ENCODE data around the gene PACSIN2. TPM values are rescaled to one million over a fixed set of nuclear protein-coding genes. Genes with fewer than 3 reads are reported as not detected.

Gene PACSIN2
- total and polyA plus RNA-seq, 2 of the 13 experiments (the other 11 are each of a cell fraction or from before 2014, with no cell fraction given): 54.1 to 68.8 TPM

GRCh38 chr22:43012390-43012789 lies 2.6 kb downstream of the PACSIN2 start (continued):
- TF ChIP-seq, protein P1, sequence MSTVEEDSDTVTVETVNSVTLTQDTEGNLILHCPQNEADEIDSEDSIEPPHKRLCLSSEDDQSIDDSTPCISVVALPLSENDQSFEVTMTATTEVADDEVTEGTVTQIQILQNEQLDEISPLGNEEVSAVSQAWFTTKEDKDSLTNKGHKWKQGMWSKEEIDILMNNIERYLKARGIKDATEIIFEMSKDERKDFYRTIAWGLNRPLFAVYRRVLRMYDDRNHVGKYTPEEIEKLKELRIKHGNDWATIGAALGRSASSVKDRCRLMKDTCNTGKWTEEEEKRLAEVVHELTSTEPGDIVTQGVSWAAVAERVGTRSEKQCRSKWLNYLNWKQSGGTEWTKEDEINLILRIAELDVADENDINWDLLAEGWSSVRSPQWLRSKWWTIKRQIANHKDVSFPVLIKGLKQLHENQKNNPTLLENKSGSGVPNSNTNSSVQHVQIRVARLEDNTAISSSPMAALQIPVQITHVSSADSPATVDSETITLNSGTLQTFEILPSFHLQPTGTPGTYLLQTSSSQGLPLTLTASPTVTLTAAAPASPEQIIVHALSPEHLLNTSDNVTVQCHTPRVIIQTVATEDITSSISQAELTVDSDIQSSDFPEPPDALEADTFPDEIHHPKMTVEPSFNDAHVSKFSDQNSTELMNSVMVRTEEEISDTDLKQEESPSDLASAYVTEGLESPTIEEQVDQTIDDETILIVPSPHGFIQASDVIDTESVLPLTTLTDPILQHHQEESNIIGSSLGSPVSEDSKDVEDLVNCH (CRISPR knock-in tag; IDR thresholded peaks at IDR 0.05): no peak
- TF ChIP-seq CBFB (CRISPR knock-in tag; IDR thresholded peaks at IDR 0.05): no peak

DNA sequence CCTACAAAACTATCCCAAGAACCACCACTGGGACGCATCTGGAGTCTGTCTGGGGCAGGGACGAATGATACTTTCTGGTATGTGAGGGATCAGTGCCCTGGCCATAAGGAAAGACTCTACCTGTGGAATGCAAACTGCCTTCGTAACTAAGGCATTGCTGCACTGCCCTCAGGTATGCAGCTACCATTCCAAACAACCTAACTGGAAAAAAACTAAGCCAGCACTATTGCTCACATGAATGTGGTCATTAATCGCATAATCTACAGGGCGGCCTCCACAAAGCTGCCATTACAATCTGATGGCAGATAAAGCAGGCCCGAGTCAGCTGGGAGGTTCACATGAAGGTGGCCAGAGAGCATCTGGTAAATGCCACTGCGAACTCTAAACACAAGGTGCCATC lies 3.9 kb downstream of the PACSIN2 start:
- ATAC-seq (no peak), FAIRE-seq (no peak), DNase-seq (ENCODE audit: low spot score) (peak; percentile 45)
- Histone ChIP-seq H4K20me1 (ENCODE audit: insufficient read depth, low read length) (peaks cover 39% of the 10 kb centered on the region), H3K9ac (ENCODE audit: insufficient read depth, low read depth, low read length) (no peak overlapping the region), H3K4me2 (ENCODE audit: low read depth, low read length) (peak overlapping the region; percentile 28), H3K27me3 (ENCODE audit: control insufficient read depth in 1 of 2, insufficient read depth in 2 of 2, low read length in 2 of 2) (no peaks in the 10 kb centered on the region; a peak in 1 of 5 replicates), H3K36me3 (replicated peaks in 1 of 2; ENCODE audit: control insufficient read depth in 1 of 2, insufficient read depth in 2 of 2, low read length in 2 of 2) (no peaks in the 10 kb centered on the region; a peak in 1 of 5 replicates), H3K4me1 (ENCODE audit: insufficient read depth, low read length) (peaks cover 81% of the 10 kb centered on the region), H2AFZ (ENCODE audit: low read length) (no peak overlapping the region), H3K79me2 (ENCODE audit: insufficient read depth, low read length) (peaks cover 85% of the 10 kb centered on the region), H3K9me3 (ENCODE audit: low read length) (no peaks in the 10 kb centered on the region), H3K4me3 (replicated peaks in 1 of 3; ENCODE audit: insufficient read depth in 1 of 3, low read depth in 2 of 3, low read length in 3 of 3) (no peak overlapping the region), H3K27ac (ENCODE audit: extremely low read length, insufficient read depth, low read length) (peak overlapping the region; percentile 9)
- in situ Hi-C loops (cut with HindIII; ENCODE audit: extremely low pct_ligation_motif_present, low pct_unique_long_range_greater_than_20kb) (no loop called here), intact Hi-C loops (cut with micrococcal nuclease; ENCODE audit: unreplicated experiment) (no loop called here)
- 78% methylated on average over 6 of the region's 7 CpGs for WGBS (ENCODE audit: low lambda C conversion rate)
- POLR2A ChIA-PET: interaction anchor here (8.7 kb wide), 1 partner anchor 16 kb away, joined by 185 read pairs; no protein-coding TSS in a partner anchor
- CTCF ChIA-PET (ENCODE audit: low intra/inter-chr PET ratio, low total read pairs): no interaction called here
- TF ChIP-seq TBX2 (CRISPR knock-in tag; IDR thresholded peaks at IDR 0.05; ENCODE audit: borderline replicate concordance): no peak
- TF ChIP-seq TEAD3 (CRISPR knock-in tag; optimal IDR thresholded peaks at IDR 0.05; ENCODE audit: borderline replicate concordance): peak; percentile 38
- BruUV-seq (replicated peaks): TSS peak; percentile 22

- in situ Hi-C loops (cut with HindIII; ENCODE audit: extremely low pct_ligation_motif_present, low pct_unique_long_range_greater_than_20kb): no loop called here
- H4K20me1 ChIP-seq (ENCODE audit: insufficient read depth, low read length): peaks cover 50% of the 10 kb centered on the region
- peaks cover 96% of the 10 kb centered on the region for H3K79me2 ChIP-seq (ENCODE audit: insufficient read depth, low read length)
- no TSS peak for BruUV-seq (replicated peaks)
- H3K9ac ChIP-seq (ENCODE audit: insufficient read depth, low read depth, low read length): no peak overlapping the region
- FAIRE-seq (no peak), ATAC-seq (no peak), DNase-seq (ENCODE audit: low spot score) (no peak)
- H3K27me3 ChIP-seq (ENCODE audit: control insufficient read depth in 1 of 2, insufficient read depth in 2 of 2, low read length in 2 of 2): no peaks in the 10 kb centered on the region; a peak in 1 of 5 replicates
- intact Hi-C loops (cut with micrococcal nuclease; ENCODE audit: unreplicated experiment): no loop called here
- whole genome bisulfite sequencing (ENCODE audit: low lambda C conversion rate): 95% methylated on average over 4 of the region's 4 CpGs
- no peaks in the 10 kb centered on the region; a peak in 1 of 5 replicates for H3K36me3 ChIP-seq (replicated peaks in 1 of 2; ENCODE audit: control insufficient read depth in 1 of 2, insufficient read depth in 2 of 2, low read length in 2 of 2)
- H3K4me1 ChIP-seq (ENCODE audit: insufficient read depth, low read length): peaks cover 91% of the 10 kb centered on the region
- no peak overlapping the region for H2AFZ ChIP-seq (ENCODE audit: low read length)
- H3K27ac ChIP-seq (ENCODE audit: extremely low read length, insufficient read depth, low read length): no peak overlapping the region
- no peak overlapping the region for H3K4me3 ChIP-seq (replicated peaks in 1 of 3; ENCODE audit: insufficient read depth in 1 of 3, low read depth in 2 of 3, low read length in 3 of 3)
- TF ChIP-seq NFRKB (IDR thresholded peaks at IDR 0.05) (no peak), TSC22D2 (CRISPR knock-in tag; IDR thresholded peaks at IDR 0.05; ENCODE audit: borderline replicate concordance) (no peak), CCDC6 (CRISPR knock-in tag; IDR thresholded peaks at IDR 0.05) (no peak), FOXO1 (CRISPR knock-in tag; IDR thresholded peaks at IDR 0.05) (no peak), RFXANK (CRISPR knock-in tag; IDR thresholded peaks at IDR 0.05) (no peak), IKZF4 (CRISPR knock-in tag; IDR thresholded peaks at IDR 0.05; ENCODE audit: borderline replicate concordance, low read depth, not compliant biosample characterization) (no peak), ONECUT2 (CRISPR knock-in tag; IDR thresholded peaks at IDR 0.05) (no peak), KMT2B (CRISPR knock-in tag; IDR thresholded peaks at IDR 0.05) (no peak), LCORL (IDR thresholded peaks at IDR 0.05) (no peak), LCORL (CRISPR knock-in tag; IDR thresholded peaks at IDR 0.05) (no peak), SP5 (CRISPR knock-in tag; IDR thresholded peaks at IDR 0.05; ENCODE audit: borderline replicate concordance, low read depth) (no peak), MAFF (IDR thresholded peaks at IDR 0.05; ENCODE audit: low read depth, low read length) (no peak)
- TF ChIP-seq, protein P2, sequence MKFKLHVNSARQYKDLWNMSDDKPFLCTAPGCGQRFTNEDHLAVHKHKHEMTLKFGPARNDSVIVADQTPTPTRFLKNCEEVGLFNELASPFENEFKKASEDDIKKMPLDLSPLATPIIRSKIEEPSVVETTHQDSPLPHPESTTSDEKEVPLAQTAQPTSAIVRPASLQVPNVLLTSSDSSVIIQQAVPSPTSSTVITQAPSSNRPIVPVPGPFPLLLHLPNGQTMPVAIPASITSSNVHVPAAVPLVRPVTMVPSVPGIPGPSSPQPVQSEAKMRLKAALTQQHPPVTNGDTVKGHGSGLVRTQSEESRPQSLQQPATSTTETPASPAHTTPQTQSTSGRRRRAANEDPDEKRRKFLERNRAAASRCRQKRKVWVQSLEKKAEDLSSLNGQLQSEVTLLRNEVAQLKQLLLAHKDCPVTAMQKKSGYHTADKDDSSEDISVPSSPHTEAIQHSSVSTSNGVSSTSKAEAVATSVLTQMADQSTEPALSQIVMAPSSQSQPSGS (CRISPR knock-in tag; IDR thresholded peaks at IDR 0.05): no peak
- ChIA-PET POLR2A (no interaction called here), CTCF (ENCODE audit: low intra/inter-chr PET ratio, low total read pairs) (no interaction called here)
- H3K4me2 ChIP-seq (ENCODE audit: low read depth, low read length): no peak overlapping the region
- no peaks in the 10 kb centered on the region for H3K9me3 ChIP-seq (ENCODE audit: low read length)
Observed at GRCh38 chr22:43009444-43009843, 5.5 kb downstream of the PACSIN2 start.
